ENCODE measurements around the gene ZNF438. TPM values are rescaled to one million over a fixed set of nuclear protein-coding genes. Genes with fewer than 3 reads are reported as not detected.

The ZNF438 gene
- total RNA-seq, 1 experiment from 2014 or later, result 0.83 TPM

- Mint-ChIP-seq H3K9me3 (peaks cover 4 to 10% of the 10 kb centered on the region in 2 experiments; a peak in 4 of 5 replicates), H3K4me1 (no peaks in the 10 kb centered on the region), H3K27ac (no peak overlapping the region), H3K4me3 (no peak overlapping the region), H3K27me3 (ENCODE audit: low read depth) (no peaks in the 10 kb centered on the region), H3K36me3 (ENCODE audit: insufficient read depth in 1 of 3, low read depth in 3 of 3) (peaks cover 0 to 4% (median 0%) of the 10 kb centered on the region in 3 experiments; a peak in 2 of 7 replicates)
- no peak for DNase-seq
- Histone ChIP-seq H3K18ac (ENCODE audit: insufficient read length, low read depth, low read length) (no peak overlapping the region), H2AFZ (ENCODE audit: low read length) (no peak overlapping the region), H2BK12ac (ENCODE audit: insufficient read length, low read depth, low read length) (no peak overlapping the region), H3K23me2 (ENCODE audit: insufficient read length, low read depth, low read length, poor library complexity, severe bottlenecking) (no peaks in the 10 kb centered on the region), H2AK5ac (ENCODE audit: insufficient read length, low read length) (no peak overlapping the region), H3K9me3 (ENCODE audit: control insufficient read depth, low read depth, low read length) (no peaks in the 10 kb centered on the region), H3K79me1 (ENCODE audit: insufficient read depth, low read depth, low read length, poor library complexity, severe bottlenecking) (no peaks in the 10 kb centered on the region), H3K27me3 (ENCODE audit: insufficient read depth, low read length) (no peaks in the 10 kb centered on the region), H3K4me1 (ENCODE audit: insufficient read depth, low read length) (no peaks in the 10 kb centered on the region), H2BK120ac (ENCODE audit: low read depth, low read length, poor library complexity, severe bottlenecking) (no peak overlapping the region), H2BK5ac (ENCODE audit: insufficient read length, low read length) (no peak overlapping the region), H3K79me2 (ENCODE audit: insufficient read depth, low read length) (no peaks in the 10 kb centered on the region), H3K56ac (ENCODE audit: insufficient read length, low read depth, low read length) (no peak overlapping the region), H2BK20ac (ENCODE audit: low read depth, low read length, poor library complexity, severe bottlenecking) (no peak overlapping the region), H4K20me1 (ENCODE audit: control insufficient read depth, insufficient read depth, insufficient read length) (no peaks in the 10 kb centered on the region), H3T11ph (ENCODE audit: low read length) (no peak overlapping the region), H4K5ac (ENCODE audit: insufficient read length, low read depth, low read length) (no peak overlapping the region), H3K9ac (ENCODE audit: extremely low read depth, insufficient read length, low read length) (no peak overlapping the region), H4K8ac (replicated peaks; ENCODE audit: insufficient read length, low read depth, low read length) (no peak overlapping the region), H3K23ac (ENCODE audit: insufficient read length, low read depth, low read length) (no peak overlapping the region), H3K4me2 (ENCODE audit: insufficient read depth, insufficient read length, low read length) (no peak overlapping the region), H3K4ac (ENCODE audit: low read depth, low read length) (no peak overlapping the region), H3K14ac (ENCODE audit: insufficient read depth, low read length) (no peak overlapping the region), H2BK15ac (ENCODE audit: low read depth, low read length) (no peak overlapping the region), H3K27ac (ENCODE audit: insufficient read length, low read depth, low read length) (no peak overlapping the region), H4K91ac (ENCODE audit: insufficient read length, low read depth, low read length) (no peak overlapping the region)
- no CpG with 5 or more reads among the region's 2 CpGs for WGBS (ENCODE audit: extremely low coverage, insufficient read length, low lambda C conversion rate)
- TF ChIP-seq CTCF (conservative IDR thresholded peaks at IDR 0.05), result no peak
Observed at GRCh38 chr10:30978843-30979242, 52.8 kb downstream of the ZNF438 start.
